TTC549 (cell line): ENCODE measurements around the gene ORAI3.
A peak's percentile ranks its signal among the peaks of the same experiment; 100 is the strongest.

Experiments used
- FAIRE-seq: peaks from 2 replicates; lab custom pipeline; 2012; peaks lifted over from hg19 to GRCh38; lab: Jason Lieb, UNC

ORAI3 gene

DNA sequence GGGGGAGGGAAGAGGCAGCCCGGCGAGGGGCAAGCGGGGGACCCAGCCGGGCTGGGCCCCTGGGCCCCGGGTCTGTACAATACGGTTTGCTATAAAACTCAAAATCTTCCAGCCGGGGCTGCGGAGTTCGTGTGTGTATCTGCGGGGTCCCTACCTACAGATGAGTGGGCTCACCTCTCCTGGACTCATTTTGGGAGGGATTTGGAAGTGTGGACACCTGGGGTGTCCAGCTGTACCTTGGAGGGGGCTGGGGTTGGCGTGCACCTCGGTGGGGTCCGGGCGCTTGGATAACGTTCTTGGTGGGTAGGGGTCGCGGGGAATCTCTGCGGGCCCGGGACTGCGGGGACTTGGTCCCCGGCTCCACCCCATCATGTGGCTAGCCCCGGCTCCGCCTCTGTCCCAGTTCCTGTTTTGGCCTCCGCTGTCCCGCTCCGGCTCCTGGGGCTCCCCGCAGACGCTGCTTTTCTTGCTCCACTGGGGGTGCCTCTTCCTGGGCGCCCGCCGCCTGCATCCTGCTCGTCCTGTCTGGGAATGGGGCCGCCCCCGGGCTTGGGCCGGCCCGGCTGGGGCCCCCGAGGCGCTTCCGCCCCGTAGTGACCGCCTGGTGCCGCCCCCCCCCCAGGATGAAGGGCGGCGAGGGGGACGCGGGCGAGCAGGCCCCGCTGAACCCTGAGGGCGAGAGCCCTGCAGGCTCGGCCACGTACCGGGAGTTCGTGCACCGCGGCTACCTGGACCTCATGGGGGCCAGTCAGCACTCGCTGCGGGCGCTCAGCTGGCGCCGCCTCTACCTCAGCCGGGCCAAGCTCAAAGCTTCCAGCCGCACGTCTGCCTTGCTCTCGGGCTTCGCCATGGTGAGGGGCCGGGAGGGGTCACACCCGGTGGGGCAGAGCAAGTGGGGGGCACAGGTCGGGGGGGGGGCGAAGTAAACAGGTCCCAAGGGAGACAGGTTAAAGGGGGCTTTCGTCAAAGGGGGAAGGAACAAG lies at the start of gene ORAI3:
TSS of gene ORAI3 (plus strand) at position 402 of the 983 bp plus-strand sequence. CDS start at position 624, 222 bp downstream.
- no peak for FAIRE-seq

DNA sequence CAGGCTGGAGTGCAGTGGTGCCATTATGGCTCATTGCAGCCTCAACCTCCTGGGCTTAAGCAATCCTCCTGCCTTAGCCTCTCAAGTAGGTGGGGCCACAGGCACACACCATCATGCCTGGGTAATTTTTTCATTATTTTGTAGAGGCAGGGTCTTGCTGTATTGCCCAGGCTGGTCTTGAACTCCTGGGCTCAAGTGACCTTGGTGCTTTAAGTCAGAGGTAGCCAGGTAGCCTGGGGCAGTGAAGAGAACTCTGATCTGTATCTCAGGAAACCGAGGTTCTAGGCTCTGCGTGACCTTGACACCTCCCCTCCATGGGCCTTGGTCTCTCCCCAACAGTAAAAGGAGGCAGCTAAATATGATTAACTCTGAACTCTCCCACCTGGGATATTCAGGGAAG lies 49.1 kb upstream of the ORAI3 start:
- no peak for FAIRE-seq

DNA sequence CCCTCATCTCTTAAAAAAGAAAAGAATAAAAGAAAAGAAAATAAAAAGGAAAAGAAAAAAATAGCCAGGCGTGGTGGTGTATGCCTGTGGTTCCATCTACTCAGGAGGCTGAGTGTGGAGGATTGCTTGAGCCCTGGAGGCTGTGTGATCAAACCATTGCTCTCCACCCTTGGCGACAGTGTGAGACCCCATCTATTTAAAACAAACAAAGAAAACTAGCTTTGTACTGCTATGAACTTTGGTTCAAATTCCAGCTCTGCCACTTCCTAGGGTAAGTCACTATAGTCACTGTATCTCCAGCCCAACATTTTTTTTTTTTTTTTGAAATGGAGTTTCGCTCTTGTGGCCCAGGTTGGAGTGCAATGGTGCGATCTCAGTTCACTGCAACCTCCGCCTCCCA lies 48.3 kb upstream of the ORAI3 start:
- no peak for FAIRE-seq

DNA sequence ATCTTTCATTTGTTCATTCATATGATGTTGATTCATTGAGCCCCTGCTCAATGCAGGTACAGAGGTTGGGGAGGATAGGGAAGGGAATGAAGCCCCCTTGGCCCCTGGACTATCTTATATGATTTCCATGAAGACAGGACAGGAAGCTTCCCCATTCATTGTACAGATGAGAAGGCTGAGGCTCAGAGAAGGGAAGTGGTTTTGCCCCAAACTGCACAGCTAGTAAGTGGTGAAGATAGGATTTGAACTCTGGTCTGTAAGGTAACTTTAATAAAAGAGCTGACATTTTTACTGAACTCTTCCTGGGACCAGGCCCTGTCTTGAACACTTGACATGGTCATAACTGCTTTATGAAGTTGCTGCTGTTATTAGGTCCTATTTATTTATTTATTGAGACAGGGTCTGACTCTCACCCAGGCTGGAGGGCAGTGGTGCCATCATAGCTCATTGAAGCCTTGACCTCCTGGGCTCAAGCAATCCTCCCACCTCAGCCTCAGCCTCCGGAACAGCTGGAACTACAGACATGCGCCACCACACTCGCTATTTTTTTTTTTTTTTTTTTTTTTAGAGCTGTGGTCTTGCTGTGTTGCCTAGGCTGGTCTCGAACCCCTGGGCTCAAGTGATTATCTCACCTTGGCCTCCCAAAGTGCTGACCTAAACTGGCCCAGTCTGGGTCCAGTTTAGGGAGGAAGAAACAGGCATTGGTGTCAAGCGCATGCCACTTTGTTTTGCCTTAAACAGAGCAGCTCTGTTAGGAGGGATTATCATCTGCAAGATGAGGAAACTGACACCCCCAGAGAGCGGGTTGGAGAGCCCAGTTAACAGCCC lies 47.5 kb upstream of the ORAI3 start:
- no peak for FAIRE-seq

DNA sequence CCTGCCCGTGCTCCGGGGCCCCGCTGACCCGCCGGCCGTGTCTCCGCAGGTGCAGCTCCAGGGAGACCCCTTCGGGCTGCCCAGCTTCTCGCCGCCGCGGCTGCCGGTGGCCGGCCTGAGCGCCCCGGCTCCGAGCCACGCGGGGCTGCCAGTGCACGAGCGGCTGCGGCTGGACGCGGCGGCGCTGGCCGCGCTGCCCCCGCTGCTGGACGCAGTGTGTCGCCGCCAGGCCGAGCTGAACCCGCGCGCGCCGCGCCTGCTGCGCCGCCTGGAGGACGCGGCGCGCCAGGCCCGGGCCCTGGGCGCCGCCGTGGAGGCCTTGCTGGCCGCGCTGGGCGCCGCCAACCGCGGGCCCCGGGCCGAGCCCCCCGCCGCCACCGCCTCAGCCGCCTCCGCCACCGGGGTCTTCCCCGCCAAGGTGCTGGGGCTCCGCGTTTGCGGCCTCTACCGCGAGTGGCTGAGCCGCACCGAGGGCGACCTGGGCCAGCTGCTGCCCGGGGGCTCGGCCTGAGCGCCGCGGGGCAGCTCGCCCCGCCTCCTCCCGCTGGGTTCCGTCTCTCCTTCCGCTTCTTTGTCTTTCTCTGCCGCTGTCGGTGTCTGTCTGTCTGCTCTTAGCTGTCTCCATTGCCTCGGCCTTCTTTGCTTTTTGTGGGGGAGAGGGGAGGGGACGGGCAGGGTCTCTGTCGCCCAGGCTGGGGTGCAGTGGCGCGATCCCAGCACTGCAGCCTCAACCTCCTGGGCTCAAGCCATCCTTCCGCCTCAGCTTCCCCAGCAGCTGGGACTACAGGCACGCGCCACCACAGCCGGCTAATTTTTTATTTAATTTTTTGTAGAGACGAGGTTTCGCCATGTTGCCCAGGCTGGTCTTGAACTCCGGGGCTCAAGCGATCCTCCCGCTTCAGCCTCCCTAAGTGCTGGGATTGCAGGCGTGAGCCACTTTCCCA lies 46.6 kb upstream of the ORAI3 start:
- no peak for FAIRE-seq

DNA sequence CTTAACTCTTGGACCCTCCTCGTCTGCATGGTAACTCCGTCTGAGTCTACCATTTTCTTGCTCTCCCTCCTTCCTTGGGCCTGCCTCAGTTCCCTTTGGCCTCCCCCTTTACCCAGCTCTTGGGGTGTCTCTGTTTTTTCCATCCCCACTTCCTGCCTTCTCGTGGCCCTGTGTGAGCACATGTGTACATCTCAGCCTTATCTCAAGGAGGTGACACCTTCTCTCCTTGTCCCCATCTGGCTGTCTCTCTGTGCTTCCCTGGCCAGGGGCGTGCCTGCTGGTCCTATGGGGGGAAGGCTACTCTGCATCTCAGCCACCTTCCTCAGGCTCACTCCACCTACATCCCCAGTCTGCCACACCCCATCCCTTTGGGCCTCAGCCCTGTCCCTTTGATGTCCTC lies 45.9 kb upstream of the ORAI3 start:
- no peak for FAIRE-seq

DNA sequence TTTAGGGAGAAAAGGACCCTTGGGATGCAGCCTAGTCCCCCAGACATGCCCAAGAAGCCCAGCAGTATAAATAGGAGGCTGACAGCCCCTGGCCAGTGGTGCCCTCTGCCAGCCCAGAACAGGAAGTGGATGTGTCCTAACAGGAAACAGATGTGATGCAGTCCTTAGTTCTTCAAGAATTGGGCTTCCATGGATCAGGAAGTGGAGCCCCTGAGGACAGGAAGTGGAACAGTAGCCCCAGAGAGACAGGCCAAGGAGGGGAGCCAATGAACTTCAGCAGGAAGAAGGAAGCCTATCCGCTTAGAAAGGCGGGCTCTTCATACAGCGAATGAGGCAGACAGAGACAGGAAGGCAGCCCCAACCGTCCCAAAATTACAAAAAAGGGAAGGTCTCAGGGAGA lies 45.3 kb upstream of the ORAI3 start:
- FAIRE-seq = no peak

DNA sequence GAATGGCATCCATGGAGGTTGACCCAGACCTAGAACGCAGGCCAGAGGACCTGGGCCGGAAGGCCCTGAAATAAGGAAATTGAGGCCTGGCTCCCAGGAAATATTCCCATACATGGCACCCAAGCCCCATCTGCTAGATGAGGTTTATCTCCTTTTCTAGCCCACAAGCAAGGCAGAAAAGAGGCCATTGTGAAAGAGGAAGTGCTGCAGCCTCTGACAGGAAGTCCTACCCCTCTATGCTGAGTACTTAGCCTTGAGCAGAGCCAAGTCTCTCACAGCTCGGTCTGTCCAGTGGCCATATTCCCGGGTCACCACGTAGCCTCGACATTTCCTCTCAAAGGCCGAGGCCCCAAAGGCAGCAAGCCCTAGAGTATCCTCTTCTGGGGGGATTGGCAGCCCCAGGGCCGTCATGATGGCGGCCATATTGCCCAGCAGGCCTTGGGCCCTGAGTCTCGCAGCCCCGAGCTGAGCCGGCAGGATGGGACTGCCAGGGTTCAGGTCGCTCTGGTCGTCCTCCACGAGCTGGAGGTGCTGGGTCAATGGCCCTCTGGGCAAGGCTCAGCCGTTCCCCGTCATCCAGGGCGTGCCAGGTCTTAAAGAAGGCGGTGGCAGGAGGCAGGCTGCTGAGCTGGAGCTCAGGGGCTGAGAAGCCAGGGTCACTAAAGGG lies 44.6 kb upstream of the ORAI3 start:
- no peak for FAIRE-seq

DNA sequence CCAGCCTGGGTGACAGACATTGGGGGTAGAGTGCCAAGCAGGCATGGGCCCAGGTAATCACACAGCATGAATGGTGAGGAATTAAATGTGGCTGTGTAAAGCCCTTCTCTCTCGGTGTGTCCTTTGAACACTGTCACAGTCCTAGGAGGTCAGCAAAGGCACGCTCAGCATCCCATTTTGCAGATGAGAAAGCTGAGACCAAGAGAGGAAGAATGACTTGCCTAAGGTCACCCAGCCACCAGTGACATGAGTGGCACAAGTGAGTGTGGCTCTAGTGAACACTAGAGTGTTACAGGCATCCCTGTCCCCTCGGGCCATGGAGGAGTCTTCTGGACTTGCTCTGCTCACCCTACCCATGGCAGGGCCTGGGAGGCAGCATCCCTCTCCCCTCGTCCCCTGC lies 41.8 kb upstream of the ORAI3 start:
- FAIRE-seq = no peak

DNA sequence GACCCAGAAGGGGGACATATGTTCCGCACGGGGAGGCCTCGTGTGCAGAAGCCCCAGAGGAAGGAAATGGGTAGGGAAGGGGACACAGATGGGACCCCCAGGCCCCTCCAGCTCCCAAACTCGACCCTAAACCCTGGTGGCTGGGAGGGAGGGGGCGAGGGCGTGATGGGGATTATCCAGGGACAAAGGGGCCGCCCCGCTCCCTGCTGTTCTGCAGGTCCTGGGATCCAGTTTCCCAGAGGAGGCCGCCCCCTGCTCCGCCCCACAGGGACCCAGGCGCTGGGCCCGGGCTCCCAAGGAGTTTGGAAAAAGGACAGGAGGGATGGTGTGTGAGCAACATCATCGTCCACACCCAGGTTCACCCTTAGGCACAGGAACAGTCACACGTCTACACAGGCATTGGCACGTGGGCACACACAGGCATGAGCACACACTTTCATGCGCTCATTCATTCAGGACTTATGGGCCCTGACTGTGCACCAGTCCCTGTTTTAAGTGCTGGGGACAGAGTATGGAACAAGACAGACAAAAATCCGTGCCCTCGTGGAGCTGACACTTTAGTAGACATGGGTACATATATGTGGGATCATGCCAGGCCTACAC lies 38.3 kb upstream of the ORAI3 start:
- no peak for FAIRE-seq

DNA sequence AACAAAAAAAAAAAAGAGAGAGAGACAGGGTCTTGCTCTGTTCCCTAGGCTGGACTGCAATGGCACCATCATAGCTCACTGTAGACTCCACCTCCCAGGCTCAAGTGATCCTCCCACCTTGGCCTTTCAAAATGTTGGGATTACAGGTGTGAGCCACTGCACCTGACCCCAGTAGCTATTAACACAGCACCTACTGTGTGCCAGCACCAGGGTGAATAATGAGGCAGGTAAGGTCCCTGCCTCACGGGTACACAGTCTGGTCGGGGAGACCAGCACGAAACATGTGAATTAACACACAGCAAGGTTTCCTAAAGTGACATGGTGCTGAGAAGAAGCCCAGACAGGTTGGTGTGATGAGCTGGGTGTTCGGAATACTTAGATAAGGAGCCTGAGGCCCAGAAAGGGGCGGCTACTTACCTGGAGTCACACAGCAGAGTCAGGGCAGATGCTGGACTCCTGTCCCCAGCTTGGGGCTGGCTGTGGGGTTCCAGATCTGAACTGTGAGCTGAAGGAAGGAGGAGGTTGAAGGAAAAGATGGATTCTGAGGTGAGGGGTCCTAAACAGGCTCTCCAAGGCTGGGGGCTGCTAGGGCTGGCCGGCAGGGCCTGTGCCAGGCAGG lies 36.0 kb upstream of the ORAI3 start:
- FAIRE-seq = no peak

DNA sequence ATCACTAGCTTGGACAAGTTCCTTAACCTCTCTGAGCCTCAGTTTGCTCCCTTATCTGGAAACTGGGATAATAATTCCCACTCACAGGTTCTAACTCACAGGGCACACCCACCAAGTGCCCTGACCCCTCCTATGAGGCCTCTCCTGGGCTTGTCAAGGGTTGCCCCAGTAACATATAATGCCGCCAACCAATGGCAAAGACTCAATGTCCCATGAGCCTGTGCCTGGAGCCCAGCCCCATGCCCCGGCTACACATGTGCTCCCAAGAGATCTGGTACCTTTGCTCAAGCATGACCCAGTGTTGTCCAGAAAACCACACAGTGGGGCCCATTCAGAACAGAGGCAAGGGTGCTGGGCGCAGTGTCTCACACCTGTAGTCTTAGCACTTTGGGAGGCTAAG lies 34.0 kb upstream of the ORAI3 start:
- no peak for FAIRE-seq

DNA sequence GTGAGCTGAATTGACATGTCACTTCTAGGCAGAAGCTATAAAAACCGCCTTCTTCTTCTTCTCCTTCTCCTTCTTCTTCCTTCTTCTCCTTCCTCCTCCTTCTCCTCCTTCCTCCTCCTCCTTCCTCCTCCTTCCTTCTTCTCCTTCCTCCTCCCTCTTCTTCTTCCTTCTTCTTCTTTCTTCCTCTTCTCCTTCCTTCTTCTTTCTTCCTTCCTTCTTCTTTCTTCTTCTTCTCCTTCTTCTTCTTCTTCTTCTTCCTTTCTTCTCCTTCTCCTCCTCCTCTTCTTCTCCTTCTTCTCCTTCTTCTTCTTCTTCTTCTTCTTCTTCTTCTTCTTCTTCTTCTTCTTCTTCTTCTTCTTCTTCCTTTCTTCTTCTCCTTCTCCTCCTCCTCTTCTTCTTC lies 30.3 kb upstream of the ORAI3 start:
- no peak for FAIRE-seq

DNA sequence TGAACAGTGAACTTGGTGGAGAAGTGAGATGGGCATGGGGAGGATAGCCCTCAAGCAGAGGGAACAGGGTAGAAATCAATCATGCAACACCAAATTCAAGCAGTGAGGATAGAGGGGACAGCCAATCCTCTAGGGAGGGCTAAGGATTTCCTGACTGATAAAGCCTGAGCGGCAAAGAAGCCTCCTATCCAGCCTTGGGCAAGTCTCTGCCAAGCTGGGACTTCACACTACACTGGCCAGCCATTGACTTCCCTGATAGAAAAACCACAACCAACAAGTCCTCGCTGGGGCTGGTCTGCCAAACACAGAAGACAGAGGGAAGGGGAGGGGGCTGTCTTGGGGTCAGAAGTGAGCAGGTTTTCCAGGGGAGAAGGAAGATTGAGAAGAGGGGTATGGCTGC lies 28.0 kb upstream of the ORAI3 start:
- no peak for FAIRE-seq

DNA sequence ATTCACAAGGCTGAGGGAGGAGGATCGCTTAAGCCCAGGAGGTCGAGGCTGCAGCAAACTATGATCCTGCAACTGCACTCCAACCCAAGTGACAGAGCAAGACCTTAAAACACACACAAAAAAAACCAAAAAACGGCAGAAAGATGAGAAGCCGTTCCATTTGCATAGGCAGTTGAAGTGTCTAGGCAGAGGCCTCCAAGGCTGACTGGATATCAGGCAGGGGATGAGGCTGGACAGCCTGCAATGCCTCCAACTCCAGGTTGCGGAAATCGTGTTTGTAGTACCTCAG lies 27.5 kb upstream of the ORAI3 start:
- FAIRE-seq = peak; percentile 68

DNA sequence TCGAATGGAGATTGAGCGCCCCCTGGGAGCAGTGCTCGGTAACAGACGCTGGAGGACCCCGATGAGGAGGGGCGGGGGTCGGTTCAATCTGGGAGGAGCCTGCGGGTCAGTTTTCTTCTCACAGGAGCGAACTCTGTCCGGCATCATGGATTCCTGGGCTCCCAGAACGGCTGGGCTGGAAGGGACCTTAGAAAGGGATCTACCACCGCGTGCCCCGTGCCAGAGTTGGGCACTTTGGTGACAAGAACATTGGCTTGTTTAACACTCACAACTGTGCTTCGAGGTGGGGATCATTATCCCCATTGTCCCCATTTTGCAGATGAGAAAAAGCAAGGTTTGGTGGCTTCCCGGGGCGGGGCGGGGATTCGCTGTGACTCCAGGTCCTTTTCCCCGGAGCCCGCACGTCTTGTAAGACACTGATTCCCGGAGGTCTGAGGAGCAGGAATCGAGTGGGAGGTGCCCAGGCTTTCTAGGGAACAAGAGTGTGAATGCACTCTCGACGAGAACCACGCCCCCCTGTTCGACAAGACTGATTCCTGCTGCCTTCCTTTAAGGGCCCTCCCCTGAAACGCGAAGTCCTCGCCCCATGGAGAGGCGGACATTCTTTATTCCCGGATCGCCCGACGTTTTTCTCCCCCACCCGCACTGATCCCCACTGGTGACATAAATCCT lies 27.0 kb upstream of the ORAI3 start:
- FAIRE-seq = no peak

DNA sequence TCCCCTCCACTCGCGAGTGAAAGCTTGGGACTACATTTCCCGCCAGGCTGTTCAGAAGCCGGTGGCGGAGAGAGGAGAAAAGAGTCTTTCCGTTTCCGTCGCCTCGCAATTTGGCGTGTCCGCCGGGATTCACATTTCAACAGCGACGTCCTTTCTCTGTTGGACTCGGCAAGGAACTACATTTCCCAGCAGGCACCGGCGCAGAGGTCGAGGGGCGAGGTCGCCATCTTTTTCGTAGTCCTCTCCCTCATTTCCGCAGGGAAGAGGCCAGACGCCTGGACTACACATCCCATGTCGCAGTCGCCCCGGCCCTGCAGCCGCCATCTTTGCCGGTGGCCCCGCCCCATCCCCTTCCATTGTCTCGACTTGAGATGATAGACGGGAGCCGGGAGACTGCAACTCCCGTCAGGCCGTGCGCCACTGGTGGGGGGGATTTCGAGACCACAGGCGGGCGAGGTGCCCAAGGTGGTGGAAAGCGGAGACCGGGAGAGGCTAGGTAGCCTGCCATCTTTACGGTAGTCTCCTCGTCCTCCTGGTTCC lies 26.4 kb upstream of the ORAI3 start:
- peak; percentile 97 for FAIRE-seq

DNA sequence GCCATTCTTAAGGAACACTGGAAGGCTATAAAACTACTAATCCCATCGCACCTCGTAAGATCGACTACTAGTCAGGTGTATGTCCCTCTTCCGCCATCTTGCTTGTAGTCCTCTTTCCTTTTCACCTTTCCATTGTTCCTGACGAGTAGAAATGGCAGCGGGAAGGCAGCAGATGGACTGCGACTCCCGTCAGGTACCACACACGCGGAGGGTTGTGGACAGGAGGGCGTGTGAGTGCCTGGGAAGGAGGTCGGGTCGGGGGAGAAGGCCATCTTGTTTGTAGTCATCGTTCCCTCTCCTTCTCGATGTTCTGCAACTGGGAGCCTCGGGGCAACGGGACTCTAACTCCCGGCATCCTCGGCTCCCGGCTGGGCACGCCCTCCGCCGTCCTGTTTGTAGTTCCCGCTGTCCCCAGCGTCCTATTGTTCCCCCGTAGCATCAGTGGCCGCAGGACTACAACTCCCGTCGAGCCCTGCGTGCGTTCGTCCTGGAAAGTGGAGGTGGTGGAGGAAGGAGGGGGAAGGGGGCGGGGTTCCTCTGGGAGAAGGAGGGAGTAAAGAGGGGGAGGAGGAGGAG lies 25.8 kb upstream of the ORAI3 start:
- FAIRE-seq = peak; percentile 92

DNA sequence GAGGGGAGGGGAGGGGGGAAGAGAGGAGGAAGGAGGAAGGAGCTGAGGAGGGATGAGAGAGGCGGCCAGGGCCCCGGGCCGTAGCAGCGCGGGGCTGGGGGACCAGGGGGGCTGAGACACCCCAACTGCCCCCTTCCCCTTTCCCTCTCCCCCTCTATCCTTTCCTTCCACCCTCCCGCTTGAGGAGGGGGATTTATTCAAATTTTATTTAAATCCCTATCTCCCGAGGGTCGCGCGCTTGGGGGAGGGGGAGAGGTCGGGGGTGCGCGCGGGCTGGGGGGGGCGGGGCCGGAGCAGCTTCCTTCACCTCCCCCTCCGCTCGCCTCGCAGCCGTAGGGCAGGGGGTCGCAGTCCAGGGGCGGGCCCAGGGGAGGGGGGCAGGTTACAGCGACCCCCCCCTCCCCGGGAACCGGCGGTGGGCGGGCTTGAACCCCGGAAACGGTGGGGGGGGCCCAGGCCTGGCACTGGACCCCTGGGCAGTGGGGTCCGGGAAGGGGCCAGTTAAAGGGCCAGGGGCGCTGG lies 25.3 kb upstream of the ORAI3 start, which contains the start of gene FBXL19:
TSS of gene FBXL19 (plus strand) at position 19 of the 522 bp plus-strand sequence. CDS start 2,183 bp downstream, outside the sequence.
- no peak for FAIRE-seq
